A549 (cell line): Measurements from ENCODE around the gene MED17.

ENCODE experiments used
- CHD2 ChIP-seq: fragments of 150-350 bp; IDR thresholded peaks from 2 replicates; pipeline ENCODE4 v1.6.1; 2014; ENCODE audit warnings: low read length; ENCODE audit not compliant: partially characterized antibody
- EP300 ChIP-seq, 2 experiments: fragments of >200 bp; sonication (Bioruptor Twin); formaldehyde crosslinking; IDR thresholded peaks; 2 replicates in 1 of 2; 3 replicates in 1 of 2; pipeline ENCODE4 v1.6.1; 2016 to 2017
- POLR2A ChIP-seq: IDR thresholded peaks from 2 replicates; pipeline ENCODE4 v1.6.1; 2012; ENCODE audit warnings: mild to moderate bottlenecking, low read length
- REST ChIP-seq: fragments of 200-600 bp; sonication (generic); IDR thresholded peaks from 2 replicates; pipeline ENCODE4 v1.6.1; 2016; ENCODE audit warnings: antibody characterized with exemption, mild to moderate bottlenecking, moderate library complexity
- RFX5 ChIP-seq: fragments of 450-650 bp; IDR thresholded peaks from 2 replicates; pipeline ENCODE4 v1.7.1; 2014; ENCODE audit warnings: antibody characterized with exemption, mild to moderate bottlenecking, moderate library complexity
- SREBF2 ChIP-seq: fragments of 450-650 bp; IDR thresholded peaks from 2 replicates; pipeline ENCODE4 v1.6.1; 2014; ENCODE audit warnings: mild to moderate bottlenecking, moderate library complexity

GRCh38 chr11:93832780-93833179 is 48.7 kb downstream of the MED17 start:
- no peak for TF ChIP-seq SREBF2
- no peak for TF ChIP-seq EP300 (IDR thresholded peaks at IDR 0.05)
- TF ChIP-seq POLR2A, result no peak
- no peak for TF ChIP-seq REST
- TF ChIP-seq CHD2, result no peak
- no peak for TF ChIP-seq RFX5
